Measurements from ENCODE around the gene RBM20.

DNA sequence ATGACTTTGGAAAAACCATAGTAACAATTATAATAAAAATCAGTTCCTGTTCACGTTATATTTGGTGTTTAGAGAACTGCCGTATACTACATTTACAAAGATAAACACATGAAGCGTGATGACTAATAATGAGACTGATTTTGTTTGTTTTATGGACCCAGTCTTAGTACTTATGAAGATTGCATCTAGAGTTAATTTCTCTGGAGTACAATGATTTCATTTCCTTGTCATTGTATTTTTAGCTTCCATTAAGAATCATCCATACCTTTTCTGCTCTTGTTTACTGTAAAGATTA lies 2.9 kb downstream of the RBM20 start:
- TF ChIP-seq CTCF (optimal IDR thresholded peaks at IDR 0.05 in 1 of 3, IDR thresholded peaks at IDR 0.05 in 1 of 3, conservative IDR thresholded peaks at IDR 0.05 in 1 of 3; ENCODE audit: extremely low read depth in 1 of 3, insufficient read depth in 2 of 3, low read length in 3 of 3) (no peak), EZH2 (IDR thresholded peaks at IDR 0.05; ENCODE audit: low read length) (no peak)

All from keratinocyte (primary cell).